HG03103 (cell line): Measurements from ENCODE around the gene RFNG.

Experiments used
- ATAC-seq: cut with Tn5 transposase; IDR thresholded peaks from one replicate; pipeline ENCODE4 v1.9.1; 2021; ENCODE audit warnings: low read depth; ENCODE audit not compliant: unreplicated experiment

RFNG gene

GRCh38 chr17:82089723-82090548, 38.3 kb upstream of the RFNG start:
- ATAC-seq = no peak

GRCh38 chr17:82088838-82089722, 37.5 kb upstream of the RFNG start:
- ATAC-seq = no peak

GRCh38 chr17:82087961-82088837, 36.6 kb upstream of the RFNG start:
- ATAC-seq = no peak

- no peak for ATAC-seq
Observed at GRCh38 chr17:82086941-82087906, 35.6 kb upstream of the RFNG start.

GRCh38 chr17:82085931-82086764, 34.5 kb upstream of the RFNG start:
- ATAC-seq = no peak

GRCh38 chr17:82085031-82085861, 33.6 kb upstream of the RFNG start:
- ATAC-seq = no peak

- ATAC-seq = no peak
Observed at GRCh38 chr17:82084373-82085030, 32.9 kb upstream of the RFNG start.

- ATAC-seq = no peak
Observed at GRCh38 chr17:82083533-82084359, 32.1 kb upstream of the RFNG start.

GRCh38 chr17:82083009-82083408, 31.4 kb upstream of the RFNG start:
- no peak for ATAC-seq

- no peak for ATAC-seq
Observed at GRCh38 chr17:82082456-82082855, 30.8 kb upstream of the RFNG start.

GRCh38 chr17:82081966-82082365, 30.4 kb upstream of the RFNG start:
- ATAC-seq = no peak

GRCh38 chr17:82081546-82081945, 29.9 kb upstream of the RFNG start:
- ATAC-seq = no peak

GRCh38 chr17:82080789-82081464, 29.3 kb upstream of the RFNG start:
- no peak for ATAC-seq

- no peak for ATAC-seq
Observed at GRCh38 chr17:82080048-82080788, 28.6 kb upstream of the RFNG start.

GRCh38 chr17:82079001-82079677, 27.5 kb upstream of the RFNG start:
- no peak for ATAC-seq
